Ovary (tissue), 10 donors: ENCODE results near the gene OOSP1. TPM values are rescaled to one million over a fixed set of nuclear protein-coding genes. Genes with fewer than 3 reads are reported as not detected.

ENCODE experiments used
- DNase-seq, 5 donors: peaks; one replicate each; pipeline ENCODE4 v3.0.0-alpha.2; 2019 to 2020
- H3K27ac ChIP-seq, 2 donors: fragments of 200-600 bp; one replicate each; pipeline versions ENCODE4 v1.5.1 to v1.8.0; 2019 to 2022
- H3K27me3 ChIP-seq: fragments of 200-600 bp; one replicate; pipeline ENCODE4 v1.8.0; 2022
- H3K36me3 ChIP-seq: fragments of 200-600 bp; sonication (generic); one replicate; pipeline ENCODE4 v1.5.1; 2019
- H3K4me1 ChIP-seq: one replicate; pipeline ENCODE4 v1.8.1; 2013; ENCODE audit warnings: mild to moderate bottlenecking, moderate library complexity; ENCODE audit not compliant: insufficient read depth
- H3K4me3 ChIP-seq: fragments of 200-600 bp; sonication (generic); one replicate; pipeline ENCODE4 v1.5.1; 2017
- H3K9me3 ChIP-seq, 2 donors: fragments of 200-600 bp in 1 of 2; sonication (generic) in 1 of 2; one replicate each; pipeline versions ENCODE4 v1.5.1 to v1.8.1; 2013 to 2019; ENCODE audit warnings: mild to moderate bottlenecking in 1 of 2, moderate library complexity in 1 of 2
- CTCF ChIP-seq, 3 donors: fragments of 450-650 bp in 2 of 3; fragments of 200-600 bp in 1 of 3; IDR thresholded peaks; one replicate each; pipeline versions ENCODE4 v1.5.1 to v1.8.0; 2016 to 2022; ENCODE audit warnings: antibody characterized with exemption in 3 of 3, mild to moderate bottlenecking in 1 of 3
- EP300 ChIP-seq: sonication (generic); formaldehyde crosslinking; IDR thresholded peaks from one replicate; pipeline ENCODE4 v1.6.1; 2017; ENCODE audit warnings: antibody characterized with exemption
- POLR2A ChIP-seq: fragments of 450-650 bp; IDR thresholded peaks from one replicate; pipeline ENCODE4 v1.6.1; 2017; ENCODE audit warnings: antibody characterized with exemption, mild to moderate bottlenecking, moderate library complexity
- WGBS, 3 donors: extraction: QIAGEN DNeasy Blood & Tissue Kit in 1 of 3; methylation state at CpG; one replicate each; pipeline versions ENCODE4 v1.1.5 to v1.1.7; 2013 to 2017; 5-methylcytosine and 5-hydroxymethylcytosine counted together
- intact Hi-C, 4 donors: fragments of 100-400 bp; cut with DNase I; formaldehyde crosslinking; loops; one replicate each; pipeline versions ENCODE4 v1.11.0 to v1.15.1; 2022 to 2023
- long read RNA-seq, 3 donors: library from polyadenylated mRNA in 2 of 3; unstranded in 2 of 3; transcript quantifications; one replicate each; pipeline ENCODE4 v2.0.0 and lab custom pipeline, GENCODE V29; 2021 to 2026
- polyA plus RNA-seq, 2 donors: library from polyadenylated mRNA; stranded (reverse); fragments of 200-250 nt in 1 of 2; fragments of 350-450 nt in 1 of 2; fragmentation: Illumina TruSeq in 1 of 2; extraction: RNeasy Lipid Tissue Mini Kit (QIAGEN cat#74804) in 1 of 2; gene quantifications; one replicate each; pipeline ENCODE4 v1.2.3, GENCODE V29; 2013 to 2014
- total RNA-seq, 7 donors: library from RNA; depleted of rRNA in 2 of 7; stranded (reverse); fragments of >200 nt in 2 of 7; fragmentation: NEBNext Ultra II Directional in 3 of 7; extraction: Animal tissue kit (Norgen Biotek cat#: 25700) in 3 of 7; gene quantifications; one replicate each; pipeline versions ENCODE4 v1.1.0 to v1.2.4, GENCODE V29; 2016 to 2023
- donor health status: DM: no; HTN: no; CAD: no; lungs with moderate emphysema.
- donor health status: DM: no; HTN: no; CAD: no.
- donor health status: Bipolar disorder and iron deficiency.
- donor health status: DM: yes; HTN: yes; CAD: no.
- donor health status: DM: no; HTN: no; CAD: no.
- donor health status: DM: yes; HTN: yes; CAD: no.

OOSP1 gene, protein sequence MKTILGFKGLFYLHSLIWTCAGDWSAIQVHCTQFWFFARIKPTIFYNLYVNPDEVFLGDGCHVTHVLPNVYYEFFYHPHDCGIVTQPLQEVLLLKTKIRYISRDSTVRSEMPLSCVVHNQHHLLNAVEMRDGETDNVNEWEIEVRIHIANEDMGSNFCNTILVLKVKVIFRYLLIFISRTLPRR
- not detected for total RNA-seq
- not detected for polyA plus RNA-seq
- long read RNA-seq, donor 1: 0 reads
- long read RNA-seq, donor 2: 0 reads
- long read RNA-seq, donor 3: 0 reads

DNA sequence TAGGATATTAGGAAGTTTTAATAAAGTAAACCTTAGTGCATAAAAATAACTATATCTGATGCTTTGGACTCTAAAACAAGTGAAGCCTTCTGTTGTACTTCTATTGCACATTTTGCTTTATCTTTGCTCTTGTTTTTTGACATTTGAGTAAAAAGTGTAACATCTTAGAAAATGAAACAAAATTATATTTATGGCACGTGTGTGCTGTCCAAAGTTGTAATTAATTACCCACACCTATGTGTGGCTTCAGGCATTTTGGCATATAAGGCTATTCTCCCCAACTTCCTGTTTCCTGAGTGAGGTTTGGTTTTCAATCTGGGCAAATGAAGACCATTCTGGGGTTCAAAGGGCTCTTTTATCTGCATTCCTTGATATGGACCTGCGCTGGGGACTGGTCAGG is at the start of gene OOSP1:
Gene OOSP1 (plus strand): TSS at position 301 of the 400 bp plus-strand sequence. CDS start 23 bp downstream, at position 324.
- H3K4me3 ChIP-seq: no peak within 1 kb of the TSS
- H3K27ac ChIP-seq: no peak within 1 kb of the TSS
- H3K36me3 ChIP-seq: no peaks in the 10 kb centered on the region
- 51 to 60% (median 56%) methylated on average over 2 of the region's 2 CpGs for WGBS, 3 donors
- no peaks in the 10 kb centered on the region for H3K4me1 ChIP-seq
- TF ChIP-seq EP300 (no peak), POLR2A (no peak), CTCF (IDR thresholded peaks at IDR 0.05) (no peak)
- intact Hi-C loops: no loop called here
- DNase-seq: no peak
- no peaks in the 10 kb centered on the region for H3K9me3 ChIP-seq
- H3K27me3 ChIP-seq: no peaks in the 10 kb centered on the region

- intact Hi-C loops: no loop called here
- H3K4me3 ChIP-seq: no peak overlapping the region
- no peak for DNase-seq
- no peaks in the 10 kb centered on the region for H3K4me1 ChIP-seq
- H3K27me3 ChIP-seq: no peaks in the 10 kb centered on the region
- TF ChIP-seq CTCF (IDR thresholded peaks at IDR 0.05): no peak
- TF ChIP-seq EP300: no peak
- no peak for TF ChIP-seq POLR2A
- no peaks in the 10 kb centered on the region for H3K36me3 ChIP-seq
- 19 to 25% (median 24%) methylated on average over 4 of the region's 4 CpGs for WGBS, 3 donors
- H3K9me3 ChIP-seq: no peaks in the 10 kb centered on the region
- H3K27ac ChIP-seq: no peak overlapping the region
These were observed 46.5 kb upstream of the OOSP1 start for GRCh38 chr11:59891781-59892181.

GRCh38 chr11:59894616-59895015 is 43.6 kb upstream of the OOSP1 start:
- Histone ChIP-seq H3K36me3 (no peaks in the 10 kb centered on the region), H3K27me3 (no peaks in the 10 kb centered on the region), H3K4me3 (no peak overlapping the region), H3K27ac (no peak overlapping the region), H3K9me3 (no peaks in the 10 kb centered on the region), H3K4me1 (no peaks in the 10 kb centered on the region)
- intact Hi-C loops: no loop called here
- TF ChIP-seq POLR2A: no peak
- no peak for TF ChIP-seq EP300
- TF ChIP-seq CTCF (IDR thresholded peaks at IDR 0.05): no peak
- 91 to 96% (median 95%) methylated on average over 1 of the region's 1 CpG for WGBS, 3 donors
- DNase-seq: no peak

DNA sequence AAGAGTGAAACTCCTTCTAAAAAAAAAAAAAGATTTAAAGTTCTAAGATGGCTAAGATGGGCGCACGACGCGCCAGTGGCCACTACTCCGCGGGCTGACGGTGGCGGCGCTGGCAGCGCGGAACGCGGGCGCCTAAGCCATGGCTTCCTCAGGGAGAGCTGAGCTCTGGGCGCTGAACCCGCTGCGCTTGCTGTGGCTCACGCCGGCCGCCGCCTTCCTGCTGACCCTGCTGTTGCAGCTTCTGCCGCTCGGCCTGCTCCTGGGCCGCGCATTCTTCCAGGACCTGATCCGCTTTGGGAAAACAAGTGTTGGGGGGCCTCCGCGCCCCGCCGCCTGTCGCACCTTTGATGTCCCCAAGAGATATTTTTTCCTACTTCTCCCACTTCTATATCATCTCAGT is 40.2 kb upstream of the OOSP1 start:
- 94 to 97% (median 96%) methylated on average over 31 of the region's 31 CpGs for WGBS, 3 donors
- intact Hi-C loops: no loop called here

More for the DNA sequence above, 40.2 kb upstream of the OOSP1 start:
- H3K4me1 ChIP-seq: no peaks in the 10 kb centered on the region
- no peaks in the 10 kb centered on the region for H3K9me3 ChIP-seq
- H3K4me3 ChIP-seq: no peak overlapping the region
- H3K27me3 ChIP-seq: no peaks in the 10 kb centered on the region
- TF ChIP-seq EP300 (no peak), CTCF (IDR thresholded peaks at IDR 0.05) (no peak), POLR2A (no peak)
- no peak overlapping the region for H3K27ac ChIP-seq
- no peak for DNase-seq
- no peaks in the 10 kb centered on the region for H3K36me3 ChIP-seq
